HL-60 (cell line): ENCODE data around the gene MAP3K6.

ENCODE experiments used
- CTCF ChIP-seq: IDR thresholded peaks from one replicate; pipeline ENCODE4 v1.5.1; 2011; ENCODE audit warnings: low read length, control low read depth, inconsistent platforms; ENCODE audit not compliant: insufficient read depth
- SPI1 ChIP-seq: IDR thresholded peaks from 2 replicates; pipeline ENCODE4 v1.6.1; 2012; ENCODE audit warnings: low read depth, mild to moderate bottlenecking, borderline replicate concordance

GRCh38 chr1:27400082-27400962 lies 33.6 kb upstream of the MAP3K6 start:
- no peak for TF ChIP-seq CTCF
- no peak for TF ChIP-seq SPI1
